GM18909 (cell line): ENCODE results near the gene MAP7D2.

Source experiments
- ATAC-seq: cut with Tn5 transposase; IDR thresholded peaks from one replicate; pipeline ENCODE4 v1.9.1; 2021; ENCODE audit warnings: mild to moderate bottlenecking; ENCODE audit not compliant: unreplicated experiment, poor library complexity

The MAP7D2 gene

DNA sequence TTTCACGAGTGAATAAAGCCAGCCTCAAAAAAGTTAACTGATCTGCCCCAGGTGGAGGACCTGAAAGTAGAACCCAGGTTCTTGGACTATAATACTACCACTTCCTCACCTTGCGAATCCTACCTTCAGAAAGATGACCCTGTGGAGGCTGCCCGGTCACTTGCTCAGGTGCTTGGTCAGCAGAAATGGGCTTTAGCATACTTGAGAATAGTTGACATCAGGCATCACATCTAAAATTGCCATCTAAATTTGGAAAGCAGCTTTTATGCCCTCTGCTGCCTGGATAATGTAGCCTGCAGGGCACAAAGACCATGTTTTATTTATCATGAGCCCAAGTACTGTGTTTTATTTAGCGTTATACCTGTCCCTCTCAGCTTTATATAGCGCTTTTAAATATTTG, 128.9 kb downstream of the MAP7D2 start:
- ATAC-seq = no peak

DNA sequence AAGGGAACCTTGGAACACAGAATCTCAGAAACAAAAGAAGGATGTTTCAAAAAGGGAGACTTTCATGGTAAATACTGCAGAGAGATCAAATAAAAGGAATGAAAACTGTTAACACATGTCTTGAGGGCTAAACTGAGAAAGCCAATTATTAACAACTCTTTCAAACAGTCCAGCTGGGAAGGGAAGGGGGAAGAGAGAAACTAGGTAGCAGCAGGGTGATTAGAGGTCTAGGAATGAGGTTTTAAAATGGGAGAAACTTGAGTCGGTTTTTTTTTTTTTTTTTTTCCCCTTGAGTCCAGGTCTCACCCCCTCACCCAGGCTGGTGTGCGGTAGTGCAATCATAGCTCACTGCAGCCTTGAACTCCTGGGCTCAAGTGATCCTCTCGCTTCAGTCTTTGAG, 130.2 kb downstream of the MAP7D2 start:
- ATAC-seq = no peak

DNA sequence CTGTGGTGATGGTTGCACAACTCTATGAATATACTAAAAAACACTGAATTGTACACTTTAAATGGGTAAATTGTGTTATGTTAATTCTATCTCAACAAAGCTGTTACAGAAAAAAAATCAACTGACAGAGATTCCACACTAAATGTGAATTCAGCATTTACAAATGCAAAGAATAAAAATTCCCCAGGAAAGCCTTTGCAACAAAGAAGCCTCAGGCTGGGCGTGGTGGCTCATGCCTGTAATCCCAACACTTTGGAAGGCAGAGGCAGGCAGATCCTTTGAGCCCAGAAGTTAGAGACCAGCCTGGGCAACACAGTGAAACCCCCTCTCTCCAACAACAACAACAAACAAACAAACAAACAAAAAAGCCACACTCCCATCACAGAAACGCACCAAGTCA, 134.8 kb downstream of the MAP7D2 start:
- no peak for ATAC-seq

DNA sequence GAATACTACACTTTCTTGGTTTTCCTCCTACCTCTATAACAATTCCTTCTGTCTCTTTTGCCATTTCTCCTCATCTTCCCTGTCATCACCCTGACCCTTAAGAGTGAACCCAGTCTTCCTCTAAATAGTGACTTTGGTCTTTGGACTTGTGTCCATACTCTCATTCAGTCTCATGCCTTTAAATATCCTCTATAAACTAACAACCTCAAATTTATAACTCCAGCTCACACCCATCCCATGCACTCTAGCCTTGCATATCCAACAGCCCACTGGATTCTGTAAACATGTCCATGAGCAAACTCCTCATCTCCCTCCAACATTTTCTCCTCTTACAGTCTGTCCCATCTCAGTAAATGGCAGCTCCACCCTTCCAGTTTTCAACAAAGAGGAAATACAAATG, 140.9 kb downstream of the MAP7D2 start:
- ATAC-seq = no peak

DNA sequence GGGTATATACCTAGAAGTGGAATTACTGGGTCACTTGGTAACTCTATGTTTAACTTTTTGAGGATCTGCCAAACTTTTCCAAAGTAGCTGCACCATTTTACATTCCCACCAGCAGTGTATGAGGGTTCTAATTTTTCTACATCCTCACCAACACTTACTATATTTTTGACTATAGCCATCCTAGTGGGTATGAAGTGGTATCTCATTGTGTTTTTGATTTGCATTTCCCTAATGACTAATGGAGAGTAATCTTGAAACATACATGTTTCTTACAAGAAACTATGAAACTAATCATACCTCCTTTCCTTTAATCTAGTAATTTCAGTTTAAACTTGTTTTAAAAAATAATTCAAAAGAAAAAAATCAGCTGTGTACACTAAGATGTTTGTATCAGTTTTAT, 143.7 kb downstream of the MAP7D2 start:
- no peak for ATAC-seq

DNA sequence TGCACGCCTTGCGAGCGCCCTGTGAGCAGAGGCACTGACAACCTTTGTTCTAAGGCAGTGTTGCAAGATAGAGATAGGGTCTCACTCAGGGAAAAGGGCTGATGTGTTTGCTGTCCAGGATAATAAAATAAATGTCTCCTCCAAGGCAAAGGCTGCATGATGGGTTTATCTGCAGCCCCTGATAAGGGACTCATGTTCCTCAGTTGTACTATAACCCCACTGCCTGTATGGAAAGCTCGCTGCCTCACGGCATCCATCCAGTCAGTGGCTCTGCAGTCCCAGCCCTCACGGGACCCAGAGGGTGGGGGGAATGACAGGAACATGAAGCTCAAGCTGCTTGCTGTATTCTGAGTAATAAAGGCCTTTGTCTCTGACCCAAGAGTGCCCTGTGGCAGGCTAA, 148.4 kb downstream of the MAP7D2 start:
- no peak for ATAC-seq

DNA sequence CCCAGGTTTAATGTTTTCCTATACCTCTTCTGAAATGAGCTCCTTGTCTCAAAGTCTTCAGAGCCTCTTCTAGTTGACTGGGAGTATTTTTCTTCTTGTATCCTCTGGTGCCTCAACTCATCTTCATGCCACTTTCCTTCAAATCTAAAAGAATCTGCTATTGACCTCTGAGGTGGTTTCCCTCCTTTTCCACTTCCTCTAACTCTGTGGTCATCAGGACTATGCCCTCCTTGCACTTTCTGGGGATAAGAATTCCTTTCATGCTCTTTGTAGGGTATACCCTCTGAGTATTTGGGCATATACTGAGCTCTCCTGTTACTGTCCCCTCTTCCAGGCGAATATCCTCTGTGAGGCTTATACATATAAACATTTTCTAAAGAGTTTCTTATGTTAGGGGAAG, 150.7 kb downstream of the MAP7D2 start:
- ATAC-seq = no peak

DNA sequence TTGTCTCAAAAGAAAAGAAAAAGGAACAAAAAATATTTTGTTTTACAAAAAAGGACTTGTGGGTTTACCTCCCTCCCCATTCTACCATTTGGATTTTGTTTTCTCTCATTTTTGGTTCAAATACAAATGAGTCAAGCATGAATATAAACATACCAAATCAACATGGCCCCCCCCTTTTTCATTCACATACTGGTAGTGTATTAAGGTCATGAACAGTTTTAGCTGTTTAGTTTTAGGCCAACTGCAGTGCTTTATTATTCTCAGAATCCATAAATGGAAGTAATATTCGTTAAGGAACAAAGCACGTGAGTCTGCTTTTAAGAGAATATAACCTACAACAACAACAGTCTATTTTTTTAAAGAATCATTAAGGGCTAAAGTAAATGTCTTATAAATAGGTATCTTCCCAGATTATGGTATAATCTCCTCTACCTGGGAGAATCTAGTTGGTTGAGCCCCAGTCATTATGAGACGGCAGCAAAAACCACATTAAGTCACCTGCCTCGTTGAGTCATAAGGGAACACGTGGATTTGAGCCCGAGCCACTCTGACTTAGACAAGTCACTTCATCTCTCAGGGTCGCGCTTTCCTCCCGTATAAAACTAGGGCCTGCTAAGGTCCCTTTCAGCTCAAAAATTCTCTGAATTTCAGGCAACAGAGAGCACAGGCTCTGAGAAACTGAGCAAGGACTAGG, 152.5 kb downstream of the MAP7D2 start:
- ATAC-seq = peak; percentile 82

DNA sequence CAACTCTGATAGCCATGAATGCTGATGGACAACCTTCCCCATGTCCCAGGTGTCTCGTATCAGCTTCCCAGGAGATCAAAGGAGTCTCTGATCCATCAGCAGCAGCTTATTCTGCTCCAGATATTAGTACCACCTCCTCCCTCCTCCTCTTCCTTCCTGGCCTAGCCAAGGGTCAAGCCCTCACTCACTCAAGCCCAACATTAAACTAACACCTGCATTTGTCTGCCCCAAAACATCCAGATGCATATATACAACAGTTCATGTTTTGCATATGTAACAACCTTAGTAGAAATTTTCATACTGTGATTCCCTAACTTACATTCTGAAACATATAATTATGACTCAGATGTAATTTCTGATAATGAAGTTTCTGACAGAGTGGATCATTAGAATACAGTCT, 155.8 kb downstream of the MAP7D2 start:
- ATAC-seq = no peak

DNA sequence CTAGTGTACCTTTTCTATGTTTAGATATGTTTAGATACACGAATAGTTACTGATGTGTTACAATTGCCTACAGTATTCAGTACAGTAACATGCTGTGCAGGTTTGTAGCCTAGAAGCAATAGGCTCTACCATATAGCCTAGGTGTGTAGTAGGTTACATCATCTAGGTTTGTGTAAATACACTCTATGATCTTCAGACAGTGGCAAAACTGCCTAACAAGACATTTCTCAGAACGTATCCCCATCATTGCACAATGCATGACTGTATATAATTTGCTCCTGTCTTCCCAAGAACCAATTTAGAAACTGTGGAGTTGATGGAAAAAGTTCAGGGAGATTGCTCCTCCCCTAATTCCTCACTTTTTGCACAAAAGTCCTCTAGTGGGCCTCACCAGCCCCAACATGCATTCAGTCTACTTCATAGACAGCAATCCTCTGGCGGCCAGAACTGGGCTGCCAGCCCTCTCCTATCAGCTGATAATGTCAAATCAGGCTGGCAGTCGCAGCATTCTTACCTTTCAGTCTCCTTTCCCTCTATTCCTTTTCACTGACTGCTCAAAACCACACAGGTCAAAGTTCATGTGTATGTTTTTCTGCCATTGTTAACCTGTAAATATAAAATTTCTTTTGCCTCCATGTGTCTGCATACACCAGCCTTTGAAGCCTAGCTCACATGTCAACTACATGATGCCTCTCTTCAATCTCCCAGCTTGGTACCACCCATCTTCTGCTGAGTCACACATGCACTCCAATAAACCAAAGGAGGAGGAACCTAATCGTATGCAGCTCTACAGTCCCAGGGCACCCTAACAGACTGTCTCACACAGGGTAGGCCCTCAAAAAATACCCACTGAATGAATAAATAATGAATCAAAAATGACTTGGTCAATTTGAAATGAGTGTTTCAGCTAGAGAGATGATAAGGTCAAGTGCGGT, 157.9 kb downstream of the MAP7D2 start:
- ATAC-seq = no peak

DNA sequence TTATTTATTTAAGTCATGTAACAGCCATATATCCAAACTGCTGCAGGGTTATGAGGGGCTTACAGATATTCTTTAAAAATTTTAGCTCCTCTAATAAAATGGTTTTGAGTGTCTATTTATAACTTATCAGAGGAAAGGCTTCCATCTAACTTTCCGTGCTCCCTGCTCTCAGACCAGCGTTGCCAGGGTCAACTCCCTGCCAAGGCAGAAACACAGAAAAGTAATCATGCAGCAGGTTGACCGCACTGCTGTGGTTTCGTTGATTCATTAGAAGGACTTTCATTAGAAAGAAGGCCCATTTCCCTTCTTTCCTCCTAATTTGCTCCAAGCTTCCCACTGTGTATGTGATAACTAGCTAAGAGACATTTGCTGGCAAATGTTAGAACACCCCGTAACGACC, 159.8 kb downstream of the MAP7D2 start:
- ATAC-seq = no peak
